SK-N-MC (cell line): ENCODE results near the gene FLCN.
A peak's percentile ranks its signal among the peaks of the same experiment; 100 is the strongest.
"Not testable (repeated sequence)": the region's sequence is repeated elsewhere in the genome, so short reads cannot be mapped to it uniquely, and the experiment has no call there.

ENCODE experiments used
- DNase-seq: peaks from one replicate; pipeline ENCODE4 v3.0.0-alpha.2; 2011; ENCODE audit warnings: low read depth, low spot score
- H3K27ac ChIP-seq: fragments of 200-600 bp; sonication (generic); 2 replicates; pipeline ENCODE4 v1.5.1; 2016; ENCODE audit warnings: mixed run types
- H3K36me3 ChIP-seq: fragments of 200-600 bp; sonication (generic); 2 replicates; pipeline ENCODE4 v1.6.1; 2017; ENCODE audit warnings: antibody characterized with exemption, low read length, mixed read lengths; ENCODE audit not compliant: insufficient read depth
- H3K4me3 ChIP-seq: fragments of 200-600 bp; sonication (generic); 2 replicates; pipeline ENCODE4 v1.5.1; 2016
- H3K9ac ChIP-seq: fragments of 200-600 bp; sonication (generic); 2 replicates; pipeline ENCODE4 v1.8.0; 2017; ENCODE audit warnings: mixed run types, mixed read lengths; ENCODE audit not compliant: insufficient read length
- H3K9me3 ChIP-seq: fragments of 200-600 bp; sonication (generic); 2 replicates; pipeline ENCODE4 v1.6.1; 2017; ENCODE audit warnings: low read depth, mild to moderate bottlenecking, antibody characterized with exemption, low read length, moderate library complexity, mixed read lengths
- EZH2 ChIP-seq: fragments of 200-600 bp; sonication (generic); IDR thresholded peaks from one replicate; pipeline ENCODE4 v1.6.1; 2017; ENCODE audit warnings: antibody characterized with exemption
- FOXP2 ChIP-seq: optimal IDR thresholded peaks from 2 replicates; pipeline ENCODE3; 2011; ENCODE audit warnings: mild to moderate bottlenecking, moderate library complexity; ENCODE audit not compliant: insufficient read depth; ENCODE audit errors: extremely low read length, control extremely low read depth
- POLR2AphosphoS5 ChIP-seq: IDR thresholded peaks from 2 replicates; pipeline ENCODE4 v1.6.1; 2012; ENCODE audit warnings: mild to moderate bottlenecking, low read depth, low read length, borderline replicate concordance

Gene FLCN

DNA sequence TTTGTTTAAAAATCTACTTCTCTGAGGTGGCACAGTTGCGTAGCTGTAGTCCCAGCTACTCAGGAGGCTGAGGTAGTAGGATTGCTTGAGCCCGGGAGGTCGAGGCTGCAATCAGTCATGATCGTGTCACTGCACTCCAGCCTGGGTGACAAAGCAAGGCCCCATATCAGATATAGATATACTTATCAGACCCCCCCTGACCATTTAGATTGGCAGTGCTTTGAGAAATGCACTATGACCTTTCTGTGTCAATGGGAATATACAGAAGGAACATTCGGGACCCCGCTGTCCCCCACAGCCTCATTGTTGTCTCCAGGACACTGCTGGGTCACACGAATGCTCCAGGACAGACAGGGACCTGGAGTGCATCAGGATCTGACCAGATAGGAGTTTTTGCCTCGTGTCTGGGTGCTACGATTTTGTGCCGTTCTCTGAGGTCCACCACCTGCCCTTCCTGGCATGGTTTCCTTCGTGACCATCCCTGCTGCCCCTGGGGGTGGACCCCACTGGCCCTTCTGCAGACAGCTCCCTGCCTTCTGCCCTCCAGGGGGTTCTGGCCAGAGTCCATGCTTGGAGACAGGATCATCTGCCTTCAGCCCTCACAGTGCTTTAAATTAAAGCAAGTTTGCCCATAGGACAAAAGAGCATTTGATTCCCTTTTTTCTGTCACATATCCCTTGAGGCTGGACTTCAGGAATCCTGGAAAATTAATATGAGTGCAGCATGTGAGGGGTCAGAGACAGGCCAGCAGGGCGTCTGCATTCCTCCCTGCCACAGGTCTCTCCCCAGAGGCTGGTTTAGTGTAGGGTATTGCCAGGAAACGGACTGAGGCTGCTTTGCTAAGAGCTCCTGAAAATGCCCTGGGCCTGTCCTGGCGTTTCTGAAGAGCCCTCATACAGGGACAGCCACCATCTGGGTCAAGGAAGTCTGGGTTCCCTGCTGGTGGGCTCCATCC is 50.1 kb downstream of the FLCN start:
- H3K36me3 ChIP-seq, result peaks cover 5% of the 10 kb centered on the region; the same call in 1 of the 2 replicates
- TF ChIP-seq POLR2AphosphoS5, result no peak
- TF ChIP-seq FOXP2, result no peak
- TF ChIP-seq EZH2, result no peak

DNA sequence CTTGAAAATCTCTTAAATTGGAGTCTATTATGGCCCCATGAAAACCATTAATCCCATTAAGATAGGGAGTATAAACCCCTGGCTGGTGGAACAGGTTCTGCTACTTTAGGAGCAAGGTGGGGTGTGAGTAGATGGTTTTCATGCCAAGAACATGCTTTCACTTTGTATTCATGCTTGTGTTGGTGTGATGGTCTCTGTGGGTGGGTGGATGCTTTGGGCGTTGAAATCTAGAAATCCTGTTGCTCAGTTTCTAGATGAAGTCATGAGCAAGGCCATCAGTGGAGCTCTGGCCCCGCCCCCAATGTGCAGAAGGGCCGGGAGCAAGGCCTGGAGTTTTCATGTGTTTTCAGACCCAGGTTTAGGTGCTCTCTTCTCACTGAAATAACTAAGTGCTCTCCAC is 50.9 kb downstream of the FLCN start:
- peaks cover 5% of the 10 kb centered on the region; the same call in 1 of the 2 replicates for H3K36me3 ChIP-seq
- DNase-seq, result no peak

More for the DNA sequence above, 50.1 kb downstream of the FLCN start:
- Histone ChIP-seq H3K9ac (no peak overlapping the region), H3K27ac (no peak overlapping the region), H3K4me3 (no peak overlapping the region), H3K9me3 (no peaks in the 10 kb centered on the region)
- DNase-seq, result no peak

DNA sequence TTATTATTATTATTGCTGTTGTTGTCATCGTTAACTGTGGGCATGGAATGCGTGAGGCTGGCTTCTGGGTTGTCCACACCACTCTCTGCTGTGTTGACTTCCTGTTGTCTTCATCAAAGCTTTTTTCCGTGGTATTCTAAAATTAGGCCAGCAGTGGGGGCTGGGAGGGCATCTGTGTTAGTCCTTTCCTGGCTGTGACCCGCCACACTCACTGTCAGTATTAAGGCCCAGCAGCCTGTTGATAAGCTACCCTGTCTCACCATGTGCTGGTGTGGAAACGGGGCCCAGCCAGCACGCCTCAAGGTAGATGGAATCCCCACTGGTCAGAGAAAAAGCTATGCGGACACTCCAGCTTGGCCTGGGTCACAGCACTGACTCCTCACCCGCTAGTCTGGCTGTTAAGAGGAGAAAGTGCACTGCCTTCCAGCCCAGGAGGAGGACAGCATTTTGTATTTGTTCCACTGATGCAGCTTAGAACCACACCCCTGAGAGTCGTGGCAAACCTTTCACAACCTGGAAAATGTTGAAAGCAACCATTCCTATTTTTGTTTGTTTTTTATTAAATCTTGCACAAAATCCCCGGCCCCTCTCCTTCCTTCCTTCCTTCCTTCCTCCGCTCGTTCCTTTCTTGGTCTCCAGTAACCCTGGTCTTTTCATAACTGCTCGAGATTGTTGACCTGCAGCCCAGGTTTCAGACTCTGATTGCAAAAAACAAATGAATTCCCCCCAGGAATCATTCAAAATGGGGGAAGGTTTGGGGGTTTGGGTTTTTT is 51.8 kb downstream of the FLCN start:
- H3K4me3 ChIP-seq, H3K9me3 ChIP-seq, DNase-seq, H3K9ac ChIP-seq: not testable (repeated sequence)
- Histone ChIP-seq H3K27ac (0 out of 2 replicates have a peak overlapping the region, but pooled peaks have one; percentile 19), H3K36me3 (peaks cover 11% of the 10 kb centered on the region; the same call in 1 of the 2 replicates)

More for the DNA sequence above, 50.9 kb downstream of the FLCN start:
- no peak overlapping the region for H3K4me3 ChIP-seq
- no peaks in the 10 kb centered on the region for H3K9me3 ChIP-seq
- TF ChIP-seq EZH2, result no peak
- no peak for TF ChIP-seq POLR2AphosphoS5
- TF ChIP-seq FOXP2, result no peak
- H3K9ac ChIP-seq, result no peak overlapping the region
- H3K27ac ChIP-seq, result no peak overlapping the region

GRCh38 chr17:17183744-17184143 is 53.2 kb downstream of the FLCN start:
- H3K9me3 ChIP-seq, result no peaks in the 10 kb centered on the region
- TF ChIP-seq POLR2AphosphoS5 (no peak), FOXP2 (no peak), EZH2 (no peak)
- no peak for DNase-seq
- no peak overlapping the region for H3K27ac ChIP-seq
- no peak overlapping the region for H3K4me3 ChIP-seq
- H3K36me3 ChIP-seq, result peaks cover 11% of the 10 kb centered on the region; the same call in 1 of the 2 replicates
- no peak overlapping the region for H3K9ac ChIP-seq

GRCh38 chr17:17182598-17183136 is 54.3 kb downstream of the FLCN start:
- H3K9ac ChIP-seq, result no peak overlapping the region
- DNase-seq, result no peak
- no peak overlapping the region for H3K27ac ChIP-seq

DNA sequence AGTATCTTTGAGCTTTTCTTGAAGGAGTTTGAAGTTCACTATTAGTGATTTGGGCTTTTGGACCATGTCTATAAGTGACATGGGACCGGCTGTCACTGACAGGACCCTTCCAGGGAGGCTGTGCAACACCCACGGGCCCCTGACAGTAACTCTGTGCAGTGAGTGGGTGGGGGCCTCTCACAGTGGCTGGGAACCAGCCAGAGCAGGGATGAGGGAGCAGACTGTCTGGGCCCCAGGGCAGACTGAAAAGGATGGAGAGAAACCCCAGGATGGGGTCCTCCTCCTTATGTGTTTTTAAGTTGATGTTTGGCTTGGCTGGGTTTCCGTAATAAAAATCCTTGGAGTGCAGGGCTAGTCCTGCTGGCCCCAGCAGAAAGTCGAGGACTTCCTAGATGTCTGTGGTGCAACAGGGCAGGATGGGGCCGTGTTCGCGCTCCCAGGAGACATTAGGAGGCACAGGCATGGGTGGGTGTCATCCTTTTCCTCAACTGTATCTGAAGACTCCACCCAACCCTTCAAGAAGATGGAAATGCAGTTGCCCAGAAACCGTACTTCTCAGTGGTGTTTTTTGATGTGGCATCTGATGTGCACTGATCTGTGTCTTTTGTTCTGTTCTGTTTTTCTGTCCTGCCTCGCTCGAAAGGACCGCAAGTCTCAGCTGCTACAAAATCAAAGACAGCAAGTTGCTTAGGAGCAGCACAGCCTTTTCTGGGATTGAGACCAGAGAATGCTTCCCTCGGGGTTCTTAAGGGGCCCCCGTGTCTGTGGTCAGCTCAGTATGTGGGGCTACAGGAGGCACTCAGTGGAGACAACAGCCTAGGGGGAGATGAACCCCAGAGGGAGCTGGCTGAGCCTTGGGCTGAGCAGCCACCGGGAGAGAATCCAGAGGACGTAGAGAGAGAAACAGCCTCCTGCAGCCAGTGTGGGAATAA is 55.0 kb downstream of the FLCN start:
- TF ChIP-seq FOXP2, result no peak
- no peak for TF ChIP-seq EZH2
- TF ChIP-seq POLR2AphosphoS5, result no peak
- no peak overlapping the region for H3K4me3 ChIP-seq
- no peak overlapping the region for H3K9ac ChIP-seq
- H3K9me3 ChIP-seq, result no peaks in the 10 kb centered on the region
- H3K36me3 ChIP-seq, result peaks cover 20% of the 10 kb centered on the region; the same call in 1 of the 2 replicates
- H3K27ac ChIP-seq, result no peak overlapping the region
- DNase-seq, result no peak

More at GRCh38 chr17:17182598-17183136, 54.3 kb downstream of the FLCN start:
- TF ChIP-seq POLR2AphosphoS5 (no peak), FOXP2 (no peak), EZH2 (no peak)
- peaks cover 14% of the 10 kb centered on the region; the same call in 1 of the 2 replicates for H3K36me3 ChIP-seq
- no peaks in the 10 kb centered on the region for H3K9me3 ChIP-seq
- H3K4me3 ChIP-seq, result no peak overlapping the region

DNA sequence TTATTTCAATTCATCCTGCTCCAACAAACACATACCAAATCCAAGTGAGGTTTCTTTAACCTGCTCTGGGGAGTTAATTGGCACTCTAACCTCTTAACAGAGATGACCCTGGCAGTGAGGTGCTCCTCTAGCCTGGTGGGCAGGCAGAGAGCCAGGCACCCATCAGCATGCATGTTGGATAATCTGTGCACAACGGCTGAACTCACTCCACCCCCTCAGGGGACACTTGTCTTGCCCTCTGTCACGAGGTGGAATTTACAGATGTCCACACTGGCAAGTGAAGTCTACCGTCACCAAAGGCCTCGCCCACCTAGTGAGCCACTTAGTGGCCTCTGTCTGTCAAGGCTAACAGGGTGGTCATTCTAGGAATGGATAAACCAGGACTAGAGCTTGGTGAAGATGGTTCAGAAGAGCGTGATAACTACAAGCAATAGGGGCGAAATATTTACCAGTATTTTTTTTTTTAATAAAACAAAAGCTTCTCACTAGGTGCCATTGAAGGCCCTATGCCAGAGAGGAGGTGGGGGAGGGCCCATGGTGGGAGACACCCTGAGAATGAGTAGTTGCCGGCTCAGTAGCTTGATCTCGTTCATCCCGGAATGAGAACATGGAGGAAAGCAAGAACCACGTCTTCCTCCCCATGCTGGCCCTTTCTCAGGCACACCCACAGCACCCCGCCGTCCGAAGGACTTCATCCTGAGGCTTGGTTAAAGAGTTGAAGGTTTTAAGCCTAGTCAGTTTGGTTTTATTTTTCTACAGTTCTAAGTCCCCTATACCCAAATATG is 56.0 kb downstream of the FLCN start:
- no peak for DNase-seq
- TF ChIP-seq POLR2AphosphoS5 (no peak), FOXP2 (no peak), EZH2 (no peak)
- H3K36me3 ChIP-seq, result peaks cover 28% of the 10 kb centered on the region; the same call in 1 of the 2 replicates

More for the DNA sequence above, 56.0 kb downstream of the FLCN start:
- H3K9me3 ChIP-seq, result no peaks in the 10 kb centered on the region
- H3K9ac ChIP-seq, result no peak overlapping the region
- H3K4me3 ChIP-seq, result no peak overlapping the region
- H3K27ac ChIP-seq, result no peak overlapping the region
